K562 (cell line): ENCODE measurements around the gene FEN1. TPM values are rescaled to one million over a fixed set of nuclear protein-coding genes. Genes with fewer than 3 reads are reported as not detected.

Experiments used
- ATAC-seq: fragments of 200-7000 bp; cut with Tn5 transposase; 3 replicates; pipeline ENCODE4 v1.9.1; 2020; ENCODE audit warnings: moderate library complexity
- BruUV-seq: library from RNA; stranded (reverse); fragments of 400-500 nt; replicated peaks from 2 replicates; lab custom pipeline; 2021; lab: Mats Ljungman, UMichigan
- CTCF ChIA-PET: fragments of 300-600 bp; formaldehyde crosslinking; extraction: SDS; loops from one replicate; lab custom pipeline; 2021; ENCODE audit warnings: low intra/inter-chr PET ratio; lab: Yijun Ruan, JAX
- POLR2A ChIA-PET: fragments of 300-600, 350-650 bp; sonication (Branson Sonifier 250); formaldehyde crosslinking; extraction: SDS; loops from one replicate; lab custom pipeline; 2021; ENCODE audit warnings: antibody characterized with exemption, inconsistent platforms; lab: Yijun Ruan, JAX
- DNase-seq, 4 experiments: peaks; one replicate each; pipeline versions ENCODE4 v3.0.0 to v3.0.0-alpha.2; 2011 to 2018; ENCODE audit warnings: low spot score in 3 of 4, mixed read lengths in 3 of 4; ENCODE audit errors: extremely low read depth in 1 of 4
- FAIRE-seq: peaks from 2 replicates; lab custom pipeline; 2011; peaks lifted over from hg19 to GRCh38; lab: Jason Lieb, UNC
- H2AFZ ChIP-seq: 2 replicates; pipeline ENCODE4 v1.6.0; 2011; ENCODE audit warnings: low read depth, low read length, control low read depth, inconsistent platforms
- H3K27ac ChIP-seq: fragments of 200-600 bp; 3 replicates; pipeline ENCODE4 v1.8.0; 2011; ENCODE audit warnings: low read depth, mild to moderate bottlenecking, control low read depth, inconsistent platforms, low read length, moderate library complexity, mixed read lengths; ENCODE audit errors: extremely low read depth
- H3K27me3 ChIP-seq, 2 experiments: fragments of 300-600 bp in 1 of 2; 2 replicates in 1 of 2; 3 replicates in 1 of 2; pipeline versions ENCODE4 v1.6.0 to v1.8.0; 2011; ENCODE audit warnings: inconsistent platforms in 2 of 2, low read length in 2 of 2, mild to moderate bottlenecking in 1 of 2, mixed read lengths in 1 of 2, moderate library complexity in 1 of 2; ENCODE audit not compliant: control insufficient read depth in 2 of 2, insufficient read depth in 2 of 2
- H3K36me3 ChIP-seq: fragments of 300-600 bp; 3 replicates; pipeline ENCODE4 v1.8.0; 2011; ENCODE audit warnings: mild to moderate bottlenecking, low read length, inconsistent platforms; ENCODE audit not compliant: control insufficient read depth, insufficient read depth
- H3K4me1 ChIP-seq, 2 experiments: fragments of 200-600 bp in 1 of 2; replicated peaks in 1 of 2; 2 replicates in 1 of 2; 3 replicates in 1 of 2; pipeline versions ENCODE4 v1.5.1 to v1.8.0; 2011; ENCODE audit warnings: inconsistent platforms in 2 of 2, low read length in 2 of 2, mild to moderate bottlenecking in 1 of 2, mixed read lengths in 1 of 2, moderate library complexity in 1 of 2; ENCODE audit not compliant: control insufficient read depth in 2 of 2, insufficient read depth in 2 of 2
- H3K4me2 ChIP-seq: 2 replicates; pipeline ENCODE4 v1.6.1; 2011; ENCODE audit warnings: low read length, control low read depth, inconsistent platforms, mixed read lengths; ENCODE audit not compliant: insufficient read depth
- H3K4me3 ChIP-seq: fragments of 200-600 bp; sonication (generic), shearing (Covaris generic); 2 replicates; pipeline ENCODE4 v1.5.1; 2016; ENCODE audit warnings: control low read depth, inconsistent platforms
- H3K79me2 ChIP-seq: fragments of 200-600 bp; 3 replicates; pipeline ENCODE4 v1.8.0; 2011; ENCODE audit warnings: low read length, inconsistent platforms; ENCODE audit not compliant: control insufficient read depth, insufficient read depth
- H3K9ac ChIP-seq, 2 experiments: 2 replicates each; pipeline versions ENCODE4 v1.6.0 to v1.6.1; 2011; ENCODE audit warnings: low read depth in 2 of 2, low read length in 2 of 2, control low read depth in 1 of 2, inconsistent platforms in 1 of 2, mild to moderate bottlenecking in 1 of 2, mixed read lengths in 1 of 2; ENCODE audit not compliant: insufficient read depth in 1 of 2
- H3K9me1 ChIP-seq: one replicate; pipeline ENCODE4 v1.6.0; 2011; ENCODE audit warnings: inconsistent platforms, mild to moderate bottlenecking, low read length, moderate library complexity; ENCODE audit not compliant: control insufficient read depth, insufficient read depth
- H3K9me3 ChIP-seq: replicated peaks from 2 replicates; pipeline ENCODE4 v1.5.1; 2011; ENCODE audit warnings: low read depth, low read length, inconsistent platforms; ENCODE audit not compliant: control insufficient read depth, insufficient read depth
- H4K20me1 ChIP-seq: replicated peaks from 2 replicates; pipeline ENCODE4 v1.6.1; 2011; ENCODE audit warnings: low read length, inconsistent platforms, mixed read lengths; ENCODE audit not compliant: control insufficient read depth, insufficient read depth
- E4F1 ChIP-seq: fragments of 250-450 bp; sonication (Bioruptor Pico); IDR thresholded peaks from 2 replicates; pipeline ENCODE4 v1.5.0; 2021; ENCODE audit warnings: mild to moderate bottlenecking, borderline replicate concordance
- IRF2 ChIP-seq: sonication (generic); formaldehyde crosslinking; IDR thresholded peaks from 2 replicates; pipeline ENCODE4 v1.8.1; 2022; ENCODE audit warnings: mild to moderate bottlenecking, missing genetic modification reagents
- L3MBTL2 ChIP-seq: fragments of 450-650 bp; IDR thresholded peaks from 2 replicates; pipeline ENCODE4 v1.6.1; 2016; ENCODE audit warnings: mild to moderate bottlenecking, moderate library complexity
- REST ChIP-seq, 2 experiments: fragments of 450-650 bp; formaldehyde crosslinking in 1 of 2; IDR thresholded peaks; 2 replicates each; pipeline versions ENCODE4 v1.4.0 to v1.6.1; 2014 to 2020; ENCODE audit warnings: mild to moderate bottlenecking in 2 of 2, borderline replicate concordance in 1 of 2, low read depth in 1 of 2
- SMARCE1 ChIP-seq: fragments of 450-650 bp; IDR thresholded peaks from 2 replicates; pipeline ENCODE4 v1.7.1; 2016; ENCODE audit warnings: mild to moderate bottlenecking
- ZFX ChIP-seq: sonication (generic); formaldehyde crosslinking; IDR thresholded peaks from 2 replicates; pipeline ENCODE4 v1.8.0; 2022; ENCODE audit warnings: mild to moderate bottlenecking, missing genetic modification reagents, moderate library complexity
- WGBS: fragments of 100-300 bp; shearing (Covaris generic); methylation state at CpG from one replicate; pipeline ENCODE4 v1.1.6; 2016; ENCODE audit warnings: low coverage, mixed read lengths; ENCODE audit not compliant: insufficient coverage; ENCODE audit errors: missing lambda C conversion rate; 5-methylcytosine and 5-hydroxymethylcytosine counted together
- in situ Hi-C: fragments of 300-500 bp; cut with MboI; formaldehyde crosslinking; loops from 4 replicates; pipeline ENCODE4 v1.15.0; 2018; ENCODE audit warnings: inconsistent platforms, mixed read lengths
- intact Hi-C: fragments of 100-400 bp; cut with micrococcal nuclease; formaldehyde crosslinking; loops from 2 replicates; pipeline ENCODE4 v1.14.2; 2022
- polyA plus RNA-seq, 8 experiments: library from polyadenylated mRNA; depleted of rRNA in 4 of 8; stranded (reverse) in 5 of 8; unstranded in 3 of 8; fragments of >200 nt; fragmentation: Nextera tagmentation in 2 of 8; fragmentation: Illumina TruSeq in 1 of 8; extraction: Ambion mirVana in 2 of 8; extraction: Trizol in 1 of 8; gene quantifications; 2 replicates each; pipeline versions ENCODE4 v1.2.1 to v1.2.3, GENCODE V29; 2011 to 2014; ENCODE audit warnings: inconsistent platforms in 1 of 8, missing spikeins in 1 of 8
- total RNA-seq, 7 experiments: library from RNA; depleted of rRNA in 6 of 7; stranded (reverse); fragments of >200 nt in 6 of 7; fragmentation: Illumina TruSeq in 2 of 7; extraction: Trizol in 2 of 7; gene quantifications; 2 replicates each; pipeline versions ENCODE4 v1.2.1 to v1.2.3, GENCODE V29; 2011 to 2021; ENCODE audit warnings: low replicate concordance in 1 of 7

Gene FEN1
- total and polyA plus RNA-seq, 9 of the 15 experiments (the other 6 are each of a cell fraction or from before 2014, with no cell fraction given): 58.1 to 156 (median 137) TPM

GRCh38 chr11:61775106-61775505 lies 17.6 kb upstream of the FEN1 start:
- ChIA-PET CTCF (no interaction called here), POLR2A (interaction anchor here (0.7 to 1.6 kb wide), 4 partner anchors 8 to 25 kb away, joined by 3 to 4 read pairs (median 3); no protein-coding TSS in a partner anchor)
- no TSS peak for BruUV-seq
- TF ChIP-seq E4F1 (no peak), ZFX (CRISPR knock-in tag) (no peak), REST (IDR thresholded peaks at IDR 0.05; ENCODE audit: borderline replicate concordance) (no peak), REST (CRISPR knock-in tag; IDR thresholded peaks at IDR 0.05; ENCODE audit: low read depth) (no peak), SMARCE1 (no peak), L3MBTL2 (no peak), IRF2 (CRISPR knock-in tag) (no peak)
- H3K27ac ChIP-seq: no peak overlapping the region
- no peak overlapping the region; a peak in 2 of 4 replicates for H3K9ac ChIP-seq
- H3K4me1 ChIP-seq: peaks cover 0 to 63% of the 10 kb centered on the region in 2 experiments; a peak in 2 of 5 replicates
- intact Hi-C loops (no loop called here), in situ Hi-C loops (no loop called here)
- H3K36me3 ChIP-seq: peaks cover 20% of the 10 kb centered on the region; the same call in 2 of the 3 replicates
- H3K79me2 ChIP-seq: no peaks in the 10 kb centered on the region
- WGBS: 81% methylated on average over 5 of the region's 6 CpGs
- DNase-seq: no peak
- no peak overlapping the region for H3K4me3 ChIP-seq
- ATAC-seq: no peak
- H3K4me2 ChIP-seq: no peak overlapping the region
- no peak overlapping the region for H2AFZ ChIP-seq
- no peak for FAIRE-seq
- H3K27me3 ChIP-seq: no peaks in the 10 kb centered on the region
- no peaks in the 10 kb centered on the region for H3K9me1 ChIP-seq
- no peaks in the 10 kb centered on the region for H4K20me1 ChIP-seq
- no peaks in the 10 kb centered on the region for H3K9me3 ChIP-seq
